NB4 (cell line): Measurements from ENCODE around the gene CMIP.

Experiments
- DNase-seq: peaks from one replicate; pipeline ENCODE4 v3.0.0; 2010; ENCODE audit warnings: low read depth
- H3K4me3 ChIP-seq: one replicate; pipeline ENCODE4 v1.5.1; 2011; ENCODE audit warnings: mild to moderate bottlenecking, low read depth, low read length, moderate library complexity
- CTCF ChIP-seq: IDR thresholded peaks from one replicate; pipeline ENCODE4 v1.5.1; 2012; ENCODE audit warnings: low read depth, low read length
- MAX ChIP-seq: IDR thresholded peaks from 2 replicates; pipeline ENCODE4 v1.6.1; 2011; ENCODE audit warnings: low read depth, low read length
- MYC ChIP-seq: IDR thresholded peaks from 2 replicates; pipeline ENCODE4 v1.6.1; 2011; ENCODE audit warnings: low read depth, low read length
- POLR2A ChIP-seq: IDR thresholded peaks from 2 replicates; pipeline ENCODE4 v1.6.1; 2011; ENCODE audit warnings: mild to moderate bottlenecking; ENCODE audit not compliant: insufficient read length; ENCODE audit errors: extremely low read depth

Gene CMIP

GRCh38 chr16:81697616-81698309 lies 253.2 kb downstream of the CMIP start:
- no peak for DNase-seq
- TF ChIP-seq POLR2A (no peak), MAX (no peak), CTCF (no peak), MYC (no peak)
- H3K4me3 ChIP-seq: no peak overlapping the region

GRCh38 chr16:81698310-81698641 lies 253.7 kb downstream of the CMIP start:
- H3K4me3 ChIP-seq: no peak overlapping the region
- TF ChIP-seq MAX: no peak
- no peak for TF ChIP-seq MYC
- TF ChIP-seq CTCF: no peak
- TF ChIP-seq POLR2A: no peak

GRCh38 chr16:81699596-81699995 lies 255.0 kb downstream of the CMIP start:
- no peak for DNase-seq
- no peak overlapping the region for H3K4me3 ChIP-seq
- TF ChIP-seq MAX: no peak
- no peak for TF ChIP-seq POLR2A
- no peak for TF ChIP-seq MYC
- no peak for TF ChIP-seq CTCF

More at GRCh38 chr16:81698310-81698641, 253.7 kb downstream of the CMIP start:
- no peak for DNase-seq

GRCh38 chr16:81700071-81700779 lies 255.6 kb downstream of the CMIP start:
- TF ChIP-seq CTCF (no peak), MAX (no peak), POLR2A (no peak), MYC (no peak)
- H3K4me3 ChIP-seq: no peak overlapping the region
- peak; percentile 68 for DNase-seq

- DNase-seq: no peak
- TF ChIP-seq MAX (no peak), POLR2A (no peak), CTCF (no peak), MYC (no peak)
- H3K4me3 ChIP-seq: no peak overlapping the region
These were observed 256.2 kb downstream of the CMIP start for GRCh38 chr16:81700780-81701165.
